WTC11 (cell line): Measurements from ENCODE around the gene KLK15. TPM values are rescaled to one million over a fixed set of nuclear protein-coding genes. Genes with fewer than 3 reads are reported as not detected.

ENCODE experiments used
- ATAC-seq: fragments of 200-7000 bp; cut with Tn5 transposase; 2 replicates; pipeline ENCODE4 v1.10.0; 2021; ENCODE audit warnings: mild to moderate bottlenecking, moderate library complexity
- CTCF ChIA-PET: fragments of 300-600 bp; sonication (Branson Sonifier 250); formaldehyde crosslinking; loops from one replicate; lab custom pipeline; 2021; ENCODE audit warnings: antibody characterized with exemption; lab: Charles Lee
- POLR2A ChIA-PET: fragments of 350-600 bp; sonication (Branson Sonifier 250); formaldehyde crosslinking; loops from one replicate; lab custom pipeline; 2021; ENCODE audit warnings: antibody characterized with exemption; lab: Charles Lee
- DNase-seq: peaks from one replicate; pipeline ENCODE4 v3.0.0; 2021; ENCODE audit warnings: low spot score
- H3K27ac Mint-ChIP-seq: 2 replicates; pipeline ENCODE4 v1.8.0; 2021; ENCODE audit warnings: mixed read lengths
- H3K27me3 Mint-ChIP-seq: 2 replicates; pipeline ENCODE4 v1.8.0; 2021; ENCODE audit warnings: low read depth, mild to moderate bottlenecking, moderate library complexity, mixed read lengths
- H3K36me3 Mint-ChIP-seq: 2 replicates; pipeline ENCODE4 v1.8.0; 2021; ENCODE audit warnings: mixed read lengths
- H3K4me1 Mint-ChIP-seq: 2 replicates; pipeline ENCODE4 v1.8.0; 2022; ENCODE audit warnings: mixed read lengths
- H3K4me3 Mint-ChIP-seq: 2 replicates; pipeline ENCODE4 v1.8.0; 2021; ENCODE audit warnings: mild to moderate bottlenecking, moderate library complexity, mixed read lengths
- H3K9me3 Mint-ChIP-seq: 2 replicates; pipeline ENCODE4 v1.8.0; 2021; ENCODE audit warnings: mixed read lengths
- FOXP1 ChIP-seq: sonication (generic); formaldehyde crosslinking; IDR thresholded peaks from 2 replicates; pipeline ENCODE4 v1.8.0; 2022; ENCODE audit warnings: missing genetic modification reagents, mild to moderate bottlenecking, moderate library complexity, borderline replicate concordance
- JAZF1 ChIP-seq: fragments of 250-450 bp; sonication (Bioruptor Pico); IDR thresholded peaks from 2 replicates; pipeline ENCODE4 v1.9.0; 2021; ENCODE audit warnings: moderate library complexity, mild to moderate bottlenecking, inconsistent platforms
- NFATC4 ChIP-seq: fragments of 250-450 bp; sonication (Bioruptor Pico); IDR thresholded peaks from 2 replicates; pipeline ENCODE4 v1.9.0; 2021; ENCODE audit warnings: mild to moderate bottlenecking
- NFYB ChIP-seq: sonication (generic); formaldehyde crosslinking; conservative IDR thresholded peaks from 2 replicates; pipeline ENCODE4 v1.8.0; 2022; ENCODE audit warnings: low read depth, missing genetic modification reagents
- NR3C1 ChIP-seq: sonication (generic); formaldehyde crosslinking; conservative IDR thresholded peaks from 2 replicates; pipeline ENCODE4 v1.8.1; 2023; ENCODE audit warnings: low read depth, mild to moderate bottlenecking, missing genetic modification reagents
- TP53 ChIP-seq: sonication (generic); formaldehyde crosslinking; IDR thresholded peaks from 2 replicates; pipeline ENCODE4 v1.8.1; 2023; ENCODE audit warnings: mild to moderate bottlenecking, missing genetic modification reagents
- ZNF219 ChIP-seq: sonication (generic); formaldehyde crosslinking; IDR thresholded peaks from 2 replicates; pipeline ENCODE4 v1.8.0; 2023; ENCODE audit warnings: missing genetic modification reagents, mild to moderate bottlenecking, borderline replicate concordance
- ZNF423 ChIP-seq: fragments of 250-450 bp; sonication (Bioruptor Pico); IDR thresholded peaks from 2 replicates; pipeline ENCODE4 v2.1.2; 2022; ENCODE audit warnings: mild to moderate bottlenecking, moderate library complexity
- ZNF671 ChIP-seq: fragments of 250-450 bp; sonication (Bioruptor Pico); IDR thresholded peaks from 2 replicates; pipeline ENCODE4 v1.8.0; 2021; ENCODE audit warnings: mild to moderate bottlenecking
- total RNA-seq: library from RNA; stranded (reverse); gene quantifications from 3 replicates; pipeline ENCODE4 v1.2.3, GENCODE V29; 2021
- TF ChIP-seq, protein P1 (sequence below): fragments of 200-600 bp; IDR thresholded peaks from 2 replicates; pipeline ENCODE4 v1.8.0; 2022; ENCODE audit warnings: antibody characterized with exemption
- TF ChIP-seq, protein P2 (sequence below): sonication (generic); formaldehyde crosslinking; IDR thresholded peaks from 2 replicates; pipeline ENCODE4 v1.8.1; 2023; ENCODE audit warnings: mild to moderate bottlenecking, missing genetic modification reagents, borderline replicate concordance
- TF ChIP-seq, protein P3 (sequence below): fragments of 250-450 bp; sonication (Bioruptor Pico); IDR thresholded peaks from 2 replicates; pipeline ENCODE4 v1.9.0; 2021; ENCODE audit warnings: moderate library complexity, mild to moderate bottlenecking, inconsistent platforms, borderline replicate concordance
- TF ChIP-seq, protein P4 (sequence below): sonication (generic); formaldehyde crosslinking; IDR thresholded peaks from 2 replicates; pipeline ENCODE4 v1.8.0; 2023; ENCODE audit warnings: missing genetic modification reagents, mild to moderate bottlenecking, borderline replicate concordance
- TF ChIP-seq, protein P5 (sequence below): fragments of 250-450 bp; sonication (Bioruptor Pico); IDR thresholded peaks from 2 replicates; pipeline ENCODE4 v2.1.2; 2022; ENCODE audit warnings: mild to moderate bottlenecking, moderate library complexity
- TF ChIP-seq, protein P6 (sequence below): sonication (generic); formaldehyde crosslinking; IDR thresholded peaks from 2 replicates; pipeline ENCODE4 v1.8.1; 2023; ENCODE audit warnings: mild to moderate bottlenecking, moderate library complexity, missing genetic modification reagents
- TF ChIP-seq, protein P7 (sequence below): sonication (generic); formaldehyde crosslinking; IDR thresholded peaks from 2 replicates; pipeline ENCODE4 v1.8.0; 2023; ENCODE audit warnings: missing genetic modification reagents
- TF ChIP-seq, protein P8 (sequence below): fragments of 250-450 bp; sonication (Bioruptor Pico); conservative IDR thresholded peaks from 2 replicates; pipeline ENCODE4 v1.9.0; 2021; ENCODE audit warnings: mild to moderate bottlenecking

KLK15 gene
- total RNA-seq, 1 experiment from 2014 or later: not detected

DNA sequence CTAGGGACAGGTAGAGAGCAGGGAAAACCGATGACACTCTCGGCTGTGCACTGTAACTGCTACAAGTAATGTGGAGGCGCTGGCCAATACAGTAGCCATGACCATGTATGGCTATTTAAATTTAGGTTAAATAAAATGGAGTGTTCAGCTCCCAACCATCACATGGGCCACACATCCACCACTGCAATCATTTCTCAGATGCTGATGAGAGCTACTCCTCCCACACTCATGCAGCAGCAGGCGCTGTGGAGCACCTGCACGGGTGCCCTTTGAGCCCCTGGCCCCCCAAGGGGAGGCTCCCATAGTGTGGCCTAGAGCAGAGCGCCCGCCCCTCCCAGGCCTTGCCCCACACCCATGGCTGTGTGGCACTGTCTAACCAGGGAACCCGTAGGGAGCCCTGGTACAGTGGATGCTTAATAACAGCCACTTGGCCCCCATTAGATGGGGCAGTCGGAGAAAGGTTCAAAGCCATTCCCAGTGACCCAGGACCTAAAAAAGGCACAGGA is 37.2 kb downstream of the KLK15 start:
- ChIA-PET POLR2A (interaction anchor here (0.8 to 1.4 kb wide), 3 partner anchors 9 to 413 kb away, joined by 3 to 6 read pairs (median 3); no protein-coding TSS in a partner anchor), CTCF (interaction anchor here (0.7 to 5.1 kb wide), 9 partner anchors 9 to 269 kb away, joined by 3 to 38 read pairs (median 4); partner anchors contain the start of genes KLK13 and KLK3)
- H3K4me1 Mint-ChIP-seq: peaks cover 19% of the 10 kb centered on the region
- peak; percentile 10 for ATAC-seq
- no peak overlapping the region for H3K4me3 Mint-ChIP-seq
- no peaks in the 10 kb centered on the region for H3K9me3 Mint-ChIP-seq
- H3K36me3 Mint-ChIP-seq: peaks cover 31% of the 10 kb centered on the region
- H3K27ac Mint-ChIP-seq: peak overlapping the region; percentile 79; the same call in 1 of the 2 replicates
- no peak for DNase-seq
- H3K27me3 Mint-ChIP-seq: peaks cover 14% of the 10 kb centered on the region
- TF ChIP-seq, protein P1, sequence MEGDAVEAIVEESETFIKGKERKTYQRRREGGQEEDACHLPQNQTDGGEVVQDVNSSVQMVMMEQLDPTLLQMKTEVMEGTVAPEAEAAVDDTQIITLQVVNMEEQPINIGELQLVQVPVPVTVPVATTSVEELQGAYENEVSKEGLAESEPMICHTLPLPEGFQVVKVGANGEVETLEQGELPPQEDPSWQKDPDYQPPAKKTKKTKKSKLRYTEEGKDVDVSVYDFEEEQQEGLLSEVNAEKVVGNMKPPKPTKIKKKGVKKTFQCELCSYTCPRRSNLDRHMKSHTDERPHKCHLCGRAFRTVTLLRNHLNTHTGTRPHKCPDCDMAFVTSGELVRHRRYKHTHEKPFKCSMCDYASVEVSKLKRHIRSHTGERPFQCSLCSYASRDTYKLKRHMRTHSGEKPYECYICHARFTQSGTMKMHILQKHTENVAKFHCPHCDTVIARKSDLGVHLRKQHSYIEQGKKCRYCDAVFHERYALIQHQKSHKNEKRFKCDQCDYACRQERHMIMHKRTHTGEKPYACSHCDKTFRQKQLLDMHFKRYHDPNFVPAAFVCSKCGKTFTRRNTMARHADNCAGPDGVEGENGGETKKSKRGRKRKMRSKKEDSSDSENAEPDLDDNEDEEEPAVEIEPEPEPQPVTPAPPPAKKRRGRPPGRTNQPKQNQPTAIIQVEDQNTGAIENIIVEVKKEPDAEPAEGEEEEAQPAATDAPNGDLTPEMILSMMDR: no peak
- TF ChIP-seq NFATC4 (CRISPR knock-in tag) (no peak), FOXP1 (CRISPR knock-in tag) (no peak), TP53 (CRISPR knock-in tag) (no peak; the same call in 1 of the 2 replicates), NFYB (CRISPR knock-in tag) (no peak), ZNF671 (CRISPR knock-in tag) (0 out of 2 replicates have a peak, but pooled peaks have one; percentile 34), ZNF423 (CRISPR knock-in tag) (no peak), NR3C1 (CRISPR knock-in tag) (no peak), JAZF1 (CRISPR knock-in tag) (no peak), ZNF219 (no peak)
- TF ChIP-seq, protein P2, sequence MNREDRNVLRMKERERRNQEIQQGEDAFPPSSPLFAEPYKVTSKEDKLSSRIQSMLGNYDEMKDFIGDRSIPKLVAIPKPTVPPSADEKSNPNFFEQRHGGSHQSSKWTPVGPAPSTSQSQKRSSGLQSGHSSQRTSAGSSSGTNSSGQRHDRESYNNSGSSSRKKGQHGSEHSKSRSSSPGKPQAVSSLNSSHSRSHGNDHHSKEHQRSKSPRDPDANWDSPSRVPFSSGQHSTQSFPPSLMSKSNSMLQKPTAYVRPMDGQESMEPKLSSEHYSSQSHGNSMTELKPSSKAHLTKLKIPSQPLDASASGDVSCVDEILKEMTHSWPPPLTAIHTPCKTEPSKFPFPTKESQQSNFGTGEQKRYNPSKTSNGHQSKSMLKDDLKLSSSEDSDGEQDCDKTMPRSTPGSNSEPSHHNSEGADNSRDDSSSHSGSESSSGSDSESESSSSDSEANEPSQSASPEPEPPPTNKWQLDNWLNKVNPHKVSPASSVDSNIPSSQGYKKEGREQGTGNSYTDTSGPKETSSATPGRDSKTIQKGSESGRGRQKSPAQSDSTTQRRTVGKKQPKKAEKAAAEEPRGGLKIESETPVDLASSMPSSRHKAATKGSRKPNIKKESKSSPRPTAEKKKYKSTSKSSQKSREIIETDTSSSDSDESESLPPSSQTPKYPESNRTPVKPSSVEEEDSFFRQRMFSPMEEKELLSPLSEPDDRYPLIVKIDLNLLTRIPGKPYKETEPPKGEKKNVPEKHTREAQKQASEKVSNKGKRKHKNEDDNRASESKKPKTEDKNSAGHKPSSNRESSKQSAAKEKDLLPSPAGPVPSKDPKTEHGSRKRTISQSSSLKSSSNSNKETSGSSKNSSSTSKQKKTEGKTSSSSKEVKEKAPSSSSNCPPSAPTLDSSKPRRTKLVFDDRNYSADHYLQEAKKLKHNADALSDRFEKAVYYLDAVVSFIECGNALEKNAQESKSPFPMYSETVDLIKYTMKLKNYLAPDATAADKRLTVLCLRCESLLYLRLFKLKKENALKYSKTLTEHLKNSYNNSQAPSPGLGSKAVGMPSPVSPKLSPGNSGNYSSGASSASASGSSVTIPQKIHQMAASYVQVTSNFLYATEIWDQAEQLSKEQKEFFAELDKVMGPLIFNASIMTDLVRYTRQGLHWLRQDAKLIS: no peak
- TF ChIP-seq, protein P3, sequence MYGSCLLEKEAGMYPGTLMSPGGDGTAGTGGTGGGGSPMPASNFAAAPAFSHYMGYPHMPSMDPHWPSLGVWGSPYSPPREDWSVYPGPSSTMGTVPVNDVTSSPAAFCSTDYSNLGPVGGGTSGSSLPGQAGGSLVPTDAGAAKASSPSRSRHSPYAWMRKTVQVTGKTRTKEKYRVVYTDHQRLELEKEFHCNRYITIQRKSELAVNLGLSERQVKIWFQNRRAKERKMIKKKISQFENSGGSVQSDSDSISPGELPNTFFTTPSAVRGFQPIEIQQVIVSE (CRISPR knock-in tag): no peak
- TF ChIP-seq, protein P4, sequence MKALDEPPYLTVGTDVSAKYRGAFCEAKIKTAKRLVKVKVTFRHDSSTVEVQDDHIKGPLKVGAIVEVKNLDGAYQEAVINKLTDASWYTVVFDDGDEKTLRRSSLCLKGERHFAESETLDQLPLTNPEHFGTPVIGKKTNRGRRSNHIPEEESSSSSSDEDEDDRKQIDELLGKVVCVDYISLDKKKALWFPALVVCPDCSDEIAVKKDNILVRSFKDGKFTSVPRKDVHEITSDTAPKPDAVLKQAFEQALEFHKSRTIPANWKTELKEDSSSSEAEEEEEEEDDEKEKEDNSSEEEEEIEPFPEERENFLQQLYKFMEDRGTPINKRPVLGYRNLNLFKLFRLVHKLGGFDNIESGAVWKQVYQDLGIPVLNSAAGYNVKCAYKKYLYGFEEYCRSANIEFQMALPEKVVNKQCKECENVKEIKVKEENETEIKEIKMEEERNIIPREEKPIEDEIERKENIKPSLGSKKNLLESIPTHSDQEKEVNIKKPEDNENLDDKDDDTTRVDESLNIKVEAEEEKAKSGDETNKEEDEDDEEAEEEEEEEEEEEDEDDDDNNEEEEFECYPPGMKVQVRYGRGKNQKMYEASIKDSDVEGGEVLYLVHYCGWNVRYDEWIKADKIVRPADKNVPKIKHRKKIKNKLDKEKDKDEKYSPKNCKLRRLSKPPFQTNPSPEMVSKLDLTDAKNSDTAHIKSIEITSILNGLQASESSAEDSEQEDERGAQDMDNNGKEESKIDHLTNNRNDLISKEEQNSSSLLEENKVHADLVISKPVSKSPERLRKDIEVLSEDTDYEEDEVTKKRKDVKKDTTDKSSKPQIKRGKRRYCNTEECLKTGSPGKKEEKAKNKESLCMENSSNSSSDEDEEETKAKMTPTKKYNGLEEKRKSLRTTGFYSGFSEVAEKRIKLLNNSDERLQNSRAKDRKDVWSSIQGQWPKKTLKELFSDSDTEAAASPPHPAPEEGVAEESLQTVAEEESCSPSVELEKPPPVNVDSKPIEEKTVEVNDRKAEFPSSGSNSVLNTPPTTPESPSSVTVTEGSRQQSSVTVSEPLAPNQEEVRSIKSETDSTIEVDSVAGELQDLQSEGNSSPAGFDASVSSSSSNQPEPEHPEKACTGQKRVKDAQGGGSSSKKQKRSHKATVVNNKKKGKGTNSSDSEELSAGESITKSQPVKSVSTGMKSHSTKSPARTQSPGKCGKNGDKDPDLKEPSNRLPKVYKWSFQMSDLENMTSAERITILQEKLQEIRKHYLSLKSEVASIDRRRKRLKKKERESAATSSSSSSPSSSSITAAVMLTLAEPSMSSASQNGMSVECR (CRISPR knock-in tag): no peak
- TF ChIP-seq, protein P5, sequence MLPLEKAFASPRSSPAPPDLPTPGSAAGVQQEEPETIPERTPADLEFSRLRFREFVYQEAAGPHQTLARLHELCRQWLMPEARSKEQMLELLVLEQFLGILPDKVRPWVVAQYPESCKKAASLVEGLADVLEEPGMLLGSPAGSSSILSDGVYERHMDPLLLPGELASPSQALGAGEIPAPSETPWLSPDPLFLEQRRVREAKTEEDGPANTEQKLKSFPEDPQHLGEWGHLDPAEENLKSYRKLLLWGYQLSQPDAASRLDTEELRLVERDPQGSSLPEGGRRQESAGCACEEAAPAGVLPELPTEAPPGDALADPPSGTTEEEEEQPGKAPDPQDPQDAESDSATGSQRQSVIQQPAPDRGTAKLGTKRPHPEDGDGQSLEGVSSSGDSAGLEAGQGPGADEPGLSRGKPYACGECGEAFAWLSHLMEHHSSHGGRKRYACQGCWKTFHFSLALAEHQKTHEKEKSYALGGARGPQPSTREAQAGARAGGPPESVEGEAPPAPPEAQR (CRISPR knock-in tag): no peak
- TF ChIP-seq, protein P6, sequence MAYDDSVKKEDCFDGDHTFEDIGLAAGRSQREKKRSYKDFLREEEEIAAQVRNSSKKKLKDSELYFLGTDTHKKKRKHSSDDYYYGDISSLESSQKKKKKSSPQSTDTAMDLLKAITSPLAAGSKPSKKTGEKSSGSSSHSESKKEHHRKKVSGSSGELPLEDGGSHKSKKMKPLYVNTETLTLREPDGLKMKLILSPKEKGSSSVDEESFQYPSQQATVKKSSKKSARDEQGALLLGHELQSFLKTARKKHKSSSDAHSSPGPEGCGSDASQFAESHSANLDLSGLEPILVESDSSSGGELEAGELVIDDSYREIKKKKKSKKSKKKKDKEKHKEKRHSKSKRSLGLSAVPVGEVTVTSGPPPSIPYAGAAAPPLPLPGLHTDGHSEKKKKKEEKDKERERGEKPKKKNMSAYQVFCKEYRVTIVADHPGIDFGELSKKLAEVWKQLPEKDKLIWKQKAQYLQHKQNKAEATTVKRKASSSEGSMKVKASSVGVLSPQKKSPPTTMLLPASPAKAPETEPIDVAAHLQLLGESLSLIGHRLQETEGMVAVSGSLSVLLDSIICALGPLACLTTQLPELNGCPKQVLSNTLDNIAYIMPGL (CRISPR knock-in tag): 0 out of 2 replicates have a peak, but pooled peaks have one; percentile 22
- TF ChIP-seq, protein P7, sequence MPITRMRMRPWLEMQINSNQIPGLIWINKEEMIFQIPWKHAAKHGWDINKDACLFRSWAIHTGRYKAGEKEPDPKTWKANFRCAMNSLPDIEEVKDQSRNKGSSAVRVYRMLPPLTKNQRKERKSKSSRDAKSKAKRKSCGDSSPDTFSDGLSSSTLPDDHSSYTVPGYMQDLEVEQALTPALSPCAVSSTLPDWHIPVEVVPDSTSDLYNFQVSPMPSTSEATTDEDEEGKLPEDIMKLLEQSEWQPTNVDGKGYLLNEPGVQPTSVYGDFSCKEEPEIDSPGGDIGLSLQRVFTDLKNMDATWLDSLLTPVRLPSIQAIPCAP (CRISPR knock-in tag): no peak
- TF ChIP-seq, protein P8, sequence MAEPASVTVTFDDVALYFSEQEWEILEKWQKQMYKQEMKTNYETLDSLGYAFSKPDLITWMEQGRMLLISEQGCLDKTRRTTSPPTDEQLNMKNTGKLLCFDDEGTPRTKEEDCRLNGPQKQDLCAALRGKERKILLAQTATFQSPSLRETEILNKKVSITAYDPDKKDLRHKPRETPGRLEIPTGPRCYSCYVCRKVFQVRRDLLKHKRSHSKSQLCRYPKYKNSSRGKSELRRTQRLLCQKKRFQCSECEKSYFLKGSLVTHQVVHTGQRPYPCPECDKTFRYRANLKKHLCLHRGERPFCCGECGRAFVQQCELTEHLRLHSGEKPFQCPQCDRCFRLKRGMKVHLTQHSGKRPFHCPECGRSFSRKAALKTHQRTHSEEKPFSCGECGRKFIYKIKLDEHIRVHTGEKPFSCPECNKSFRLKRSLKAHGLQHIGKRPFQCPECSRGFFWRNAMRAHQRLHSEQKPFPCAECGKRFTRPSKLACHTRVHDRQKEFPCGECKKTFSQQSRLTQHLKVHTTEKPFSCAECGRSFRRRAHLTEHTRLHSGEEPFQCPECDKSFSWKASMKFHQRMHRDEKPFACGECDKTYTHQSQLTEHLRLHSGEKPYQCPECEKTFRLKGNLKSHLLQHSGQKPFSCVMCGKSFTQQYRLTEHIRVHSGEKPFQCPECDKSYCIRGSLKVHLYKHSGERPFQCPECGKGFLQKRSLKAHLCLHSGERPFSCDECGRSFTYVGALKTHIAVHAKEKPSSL (CRISPR knock-in tag): no peak
